Measurements from ENCODE around the gene DOLPP1.

- TF ChIP-seq CTCF (IDR thresholded peaks at IDR 0.05): no peak
- TF ChIP-seq POLR2AphosphoS5 (IDR thresholded peaks at IDR 0.05): no peak
Observed at GRCh38 chr9:129075996-129076639, 4.8 kb upstream of the DOLPP1 start.
